Neural progenitor cell (in vitro differentiated cells): ENCODE data around the gene ARID4B.

Experiments used
- CTCF ChIP-seq: fragments of 200-600 bp; sonication (generic); IDR thresholded peaks from 2 replicates; pipeline ENCODE4 v1.5.1; 2017; ENCODE audit warnings: antibody characterized with exemption, mild to moderate bottlenecking
- EZH2 ChIP-seq: fragments of 200-600 bp; sonication (generic); IDR thresholded peaks from 2 replicates; pipeline ENCODE4 v1.6.1; 2017; ENCODE audit warnings: antibody characterized with exemption, mild to moderate bottlenecking, moderate library complexity

GRCh38 chr1:235127732-235128455, 200.1 kb downstream of the ARID4B start:
- TF ChIP-seq CTCF (no peak), EZH2 (peak; percentile 5)
